DOHH2 (cell line): Measurements from ENCODE around the gene KCNC1.

Experiments used
- CTCF ChIP-seq: fragments of 200-600 bp; sonication (generic); IDR thresholded peaks from one replicate; pipeline ENCODE4 v1.5.1; 2014; ENCODE audit warnings: antibody characterized with exemption, mild to moderate bottlenecking, low read depth, low read length; ENCODE audit not compliant: poor library complexity, severe bottlenecking
- EZH2phosphoT487 ChIP-seq: fragments of 200-600 bp; sonication (generic); IDR thresholded peaks from 2 replicates; pipeline ENCODE4 v1.6.1; 2017; ENCODE audit warnings: borderline replicate concordance, mild to moderate bottlenecking, antibody characterized with exemption, low read length, moderate library complexity, mixed read lengths

GRCh38 chr11:17807034-17807433 is 72.5 kb downstream of the KCNC1 start:
- no peak for TF ChIP-seq CTCF
- no peak for TF ChIP-seq EZH2phosphoT487
